ENCODE data around the gene MIA3. TPM values are rescaled to one million over a fixed set of nuclear protein-coding genes. Genes with fewer than 3 reads are reported as not detected.

MIA3 gene
- total and polyA plus RNA-seq, 9 of the 15 experiments (the other 6 are each of a cell fraction or from before 2014, with no cell fraction given): 21.6 to 89.4 (median 40.8) TPM

- H3K27ac ChIP-seq (ENCODE audit: extremely low read depth, low read depth, low read length): no peak overlapping the region
- H3K79me2 ChIP-seq (ENCODE audit: control insufficient read depth, insufficient read depth, low read length): no peaks in the 10 kb centered on the region
- no peak for TF ChIP-seq HEY1 (CRISPR knock-in tag; IDR thresholded peaks at IDR 0.05; ENCODE audit: borderline replicate concordance)
- no peak for TF ChIP-seq ZNF280B (CRISPR knock-in tag; IDR thresholded peaks at IDR 0.05)
- no peak for TF ChIP-seq BDP1 (IDR thresholded peaks at IDR 0.05; ENCODE audit: insufficient read depth, insufficient read length)
- TF ChIP-seq RBBP5 (IDR thresholded peaks at IDR 0.05; ENCODE audit: borderline replicate concordance, insufficient read depth, low read length, poor library complexity, severe bottlenecking): no peak
- no peak for TF ChIP-seq HLTF (IDR thresholded peaks at IDR 0.05)
- TF ChIP-seq SIN3A (IDR thresholded peaks at IDR 0.05; ENCODE audit: borderline replicate concordance in 2 of 2, control insufficient read depth in 1 of 2, low read depth in 2 of 2, low read length in 2 of 2): no peak
- no peak for TF ChIP-seq ZNF140 (CRISPR knock-in tag; IDR thresholded peaks at IDR 0.05)
- no peak for TF ChIP-seq ZBTB33 (CRISPR knock-in tag; IDR thresholded peaks at IDR 0.05)
- TF ChIP-seq TCF15 (CRISPR knock-in tag; IDR thresholded peaks at IDR 0.05): no peak
- TF ChIP-seq RFX5 (IDR thresholded peaks at IDR 0.05; ENCODE audit: low read depth, low read length): no peak
- TF ChIP-seq ZNF316 (IDR thresholded peaks at IDR 0.05): no peak
- no peak for TF ChIP-seq ZBTB17 (CRISPR knock-in tag; IDR thresholded peaks at IDR 0.05)
- no peak for TF ChIP-seq MCM5 (IDR thresholded peaks at IDR 0.05; ENCODE audit: low read depth)
- FAIRE-seq: no peak
- ChIA-PET CTCF (ENCODE audit: low intra/inter-chr PET ratio) (no interaction called here), POLR2A (no interaction called here)
- no TSS peak for BruUV-seq (replicated peaks)
- H2AFZ ChIP-seq (ENCODE audit: low read depth, low read length): no peak overlapping the region
- H3K27me3 ChIP-seq (ENCODE audit: control insufficient read depth in 2 of 2, insufficient read depth in 2 of 2, low read length in 2 of 2): peaks cover 0 to 3% of the 10 kb centered on the region in 2 experiments; a peak in 2 of 5 replicates
- H3K9ac ChIP-seq (ENCODE audit: insufficient read depth in 1 of 2, low read depth in 2 of 2, low read length in 2 of 2): no peak overlapping the region
- intact Hi-C loops (cut with micrococcal nuclease): no loop called here
- DNase-seq (ENCODE audit: extremely low read depth in 1 of 4, low spot score in 3 of 4): no peak
- H3K36me3 ChIP-seq (ENCODE audit: control insufficient read depth, insufficient read depth, low read length): no peaks in the 10 kb centered on the region
- H3K9me1 ChIP-seq (ENCODE audit: control insufficient read depth, insufficient read depth, low read length): no peaks in the 10 kb centered on the region
- 36% methylated on average over 3 of the region's 3 CpGs for WGBS (ENCODE audit: insufficient coverage, low coverage, missing lambda C conversion rate)
- no peak for ATAC-seq
- H4K20me1 ChIP-seq (replicated peaks; ENCODE audit: control insufficient read depth, insufficient read depth, low read length): no peaks in the 10 kb centered on the region
- in situ Hi-C loops (cut with MboI): no loop called here
- H3K4me1 ChIP-seq (replicated peaks in 1 of 2; ENCODE audit: control insufficient read depth in 2 of 2, insufficient read depth in 2 of 2, low read length in 2 of 2): no peaks in the 10 kb centered on the region; a peak in 2 of 5 replicates
- no peak overlapping the region for H3K4me2 ChIP-seq (ENCODE audit: insufficient read depth, low read length)
- no peaks in the 10 kb centered on the region for H3K9me3 ChIP-seq (replicated peaks; ENCODE audit: control insufficient read depth, insufficient read depth, low read depth, low read length)
- H3K4me3 ChIP-seq: no peak overlapping the region
Observed at GRCh38 chr1:222594789-222595188, 23.1 kb upstream of the MIA3 start.
